Stimulated activated naive CD8-positive, alpha-beta T cell treated with anti-CD3 and anti-CD28 coated beads, Interleukin-15, Interleukin-2, amounts not matched to agents 100 ng/mL and 50 ng/mL, for 24 hours (primary cell): Measurements from ENCODE around the gene ERMP1.
"Not testable (repeated sequence)": the region's sequence is repeated elsewhere in the genome, so short reads cannot be mapped to it uniquely, and the experiment has no call there.

Experiments used
- H3K27ac Mint-ChIP-seq: one replicate; pipeline ENCODE4 v1.8.0; 2021; ENCODE audit warnings: mild to moderate bottlenecking, mixed read lengths
- H3K27me3 Mint-ChIP-seq: one replicate; pipeline ENCODE4 v1.8.0; 2021; ENCODE audit warnings: mixed read lengths
- H3K36me3 Mint-ChIP-seq: one replicate; pipeline ENCODE4 v1.8.0; 2021; ENCODE audit warnings: low read depth, mixed read lengths
- H3K4me1 Mint-ChIP-seq: one replicate; pipeline ENCODE4 v1.8.0; 2021; ENCODE audit warnings: low read depth, mixed read lengths
- H3K4me3 Mint-ChIP-seq: one replicate; pipeline ENCODE4 v1.8.0; 2021; ENCODE audit warnings: mild to moderate bottlenecking, mixed read lengths
- H3K9me3 Mint-ChIP-seq: one replicate; pipeline ENCODE4 v1.8.0; 2021; ENCODE audit warnings: mixed read lengths

ERMP1 gene

GRCh38 chr9:5786370-5787127, 46.4 kb downstream of the ERMP1 start:
- H3K27ac Mint-ChIP-seq: peak overlapping the region; percentile 18
- peaks cover 47% of the 10 kb centered on the region for H3K4me1 Mint-ChIP-seq
- H3K4me3 Mint-ChIP-seq: no peak overlapping the region
- peaks cover 90% of the 10 kb centered on the region for H3K36me3 Mint-ChIP-seq
- H3K9me3 Mint-ChIP-seq: peaks cover 10% of the 10 kb centered on the region
- H3K27me3 Mint-ChIP-seq: no peaks in the 10 kb centered on the region

- no peak overlapping the region for H3K27ac Mint-ChIP-seq
- peaks cover 19% of the 10 kb centered on the region for H3K9me3 Mint-ChIP-seq
- peaks cover 90% of the 10 kb centered on the region for H3K36me3 Mint-ChIP-seq
Measured at GRCh38 chr9:5784526-5785315, 48.2 kb downstream of the ERMP1 start.

GRCh38 chr9:5783982-5784381, 48.9 kb downstream of the ERMP1 start:
- peaks cover 35% of the 10 kb centered on the region for H3K4me1 Mint-ChIP-seq
- peaks cover 19% of the 10 kb centered on the region for H3K9me3 Mint-ChIP-seq
- H3K27ac Mint-ChIP-seq: no peak overlapping the region
- no peak overlapping the region for H3K4me3 Mint-ChIP-seq
- peaks cover 91% of the 10 kb centered on the region for H3K36me3 Mint-ChIP-seq
- no peaks in the 10 kb centered on the region for H3K27me3 Mint-ChIP-seq

More at GRCh38 chr9:5784526-5785315, 48.2 kb downstream of the ERMP1 start:
- Mint-ChIP-seq H3K4me3 (no peak overlapping the region), H3K4me1 (peaks cover 38% of the 10 kb centered on the region), H3K27me3 (no peaks in the 10 kb centered on the region)

GRCh38 chr9:5783420-5783819, 49.5 kb downstream of the ERMP1 start:
- peaks cover 20% of the 10 kb centered on the region for H3K9me3 Mint-ChIP-seq
- H3K27ac Mint-ChIP-seq, H3K27me3 Mint-ChIP-seq, H3K4me3 Mint-ChIP-seq: not testable (repeated sequence)
- H3K4me1 Mint-ChIP-seq: peaks cover 29% of the 10 kb centered on the region
- peaks cover 91% of the 10 kb centered on the region for H3K36me3 Mint-ChIP-seq

GRCh38 chr9:5779705-5780218, 53.2 kb downstream of the ERMP1 start:
- Mint-ChIP-seq H3K4me1 (peaks cover 12% of the 10 kb centered on the region), H3K9me3 (peaks cover 25% of the 10 kb centered on the region), H3K36me3 (peaks cover 82% of the 10 kb centered on the region)
- H3K27me3 Mint-ChIP-seq, H3K4me3 Mint-ChIP-seq, H3K27ac Mint-ChIP-seq: not testable (repeated sequence)

- H3K36me3 Mint-ChIP-seq: peaks cover 85% of the 10 kb centered on the region
- no peak overlapping the region for H3K4me3 Mint-ChIP-seq
- H3K9me3 Mint-ChIP-seq: peaks cover 25% of the 10 kb centered on the region
- H3K27ac Mint-ChIP-seq: no peak overlapping the region
- no peaks in the 10 kb centered on the region for H3K27me3 Mint-ChIP-seq
- peaks cover 7% of the 10 kb centered on the region for H3K4me1 Mint-ChIP-seq
Measured at GRCh38 chr9:5778805-5779204, 54.1 kb downstream of the ERMP1 start.

- Mint-ChIP-seq H3K27me3 (no peaks in the 10 kb centered on the region), H3K4me1 (peaks cover 3% of the 10 kb centered on the region), H3K9me3 (peaks cover 6% of the 10 kb centered on the region), H3K4me3 (no peak overlapping the region), H3K27ac (no peak overlapping the region), H3K36me3 (peaks cover 77% of the 10 kb centered on the region)
Measured at GRCh38 chr9:5773324-5773999, 59.5 kb downstream of the ERMP1 start.

- Mint-ChIP-seq H3K36me3 (peaks cover 81% of the 10 kb centered on the region), H3K4me3 (no peak overlapping the region), H3K27me3 (no peaks in the 10 kb centered on the region), H3K27ac (peak overlapping the region; percentile 59), H3K9me3 (no peaks in the 10 kb centered on the region), H3K4me1 (peaks cover 31% of the 10 kb centered on the region)
Measured at GRCh38 chr9:5767968-5768932, 64.7 kb downstream of the ERMP1 start.

GRCh38 chr9:5764130-5764868, 68.6 kb downstream of the ERMP1 start:
- peaks cover 37% of the 10 kb centered on the region for H3K4me1 Mint-ChIP-seq
- H3K9me3 Mint-ChIP-seq: no peaks in the 10 kb centered on the region
- H3K4me3 Mint-ChIP-seq: no peak overlapping the region
- H3K27me3 Mint-ChIP-seq: no peaks in the 10 kb centered on the region
- H3K36me3 Mint-ChIP-seq: peaks cover 82% of the 10 kb centered on the region
- peak overlapping the region; percentile 53 for H3K27ac Mint-ChIP-seq

- Mint-ChIP-seq H3K27ac (no peak overlapping the region), H3K9me3 (no peaks in the 10 kb centered on the region), H3K27me3 (no peaks in the 10 kb centered on the region), H3K4me3 (no peak overlapping the region), H3K36me3 (peaks cover 82% of the 10 kb centered on the region), H3K4me1 (peaks cover 27% of the 10 kb centered on the region)
Measured at GRCh38 chr9:5762421-5762820, 70.5 kb downstream of the ERMP1 start.

- no peaks in the 10 kb centered on the region for H3K27me3 Mint-ChIP-seq
- peaks cover 25% of the 10 kb centered on the region for H3K4me1 Mint-ChIP-seq
- no peaks in the 10 kb centered on the region for H3K9me3 Mint-ChIP-seq
- peaks cover 77% of the 10 kb centered on the region for H3K36me3 Mint-ChIP-seq
- H3K4me3 Mint-ChIP-seq: no peak overlapping the region
- no peak overlapping the region for H3K27ac Mint-ChIP-seq
Measured at GRCh38 chr9:5760338-5760737, 72.6 kb downstream of the ERMP1 start.

- Mint-ChIP-seq H3K4me3 (no peak overlapping the region), H3K27me3 (no peaks in the 10 kb centered on the region), H3K4me1 (peaks cover 4% of the 10 kb centered on the region), H3K9me3 (no peaks in the 10 kb centered on the region), H3K27ac (no peak overlapping the region), H3K36me3 (peaks cover 59% of the 10 kb centered on the region)
Measured at GRCh38 chr9:5756633-5757032, 76.3 kb downstream of the ERMP1 start.

GRCh38 chr9:5750569-5750968, 82.3 kb downstream of the ERMP1 start:
- peaks cover 12% of the 10 kb centered on the region for H3K4me1 Mint-ChIP-seq
- peaks cover 6% of the 10 kb centered on the region for H3K9me3 Mint-ChIP-seq
- H3K27me3 Mint-ChIP-seq: no peaks in the 10 kb centered on the region
- H3K36me3 Mint-ChIP-seq: peaks cover 43% of the 10 kb centered on the region
- H3K4me3 Mint-ChIP-seq: no peak overlapping the region
- H3K27ac Mint-ChIP-seq: peak overlapping the region; percentile 21
